HEK293 (cell line): Measurements from ENCODE around the gene TMEM236.

Experiments
- ZNF221 ChIP-seq: fragments of 450-650 bp; formaldehyde crosslinking; IDR thresholded peaks from 2 replicates; pipeline ENCODE4 v1.5.1; 2017; ENCODE audit warnings: missing biosample characterization, missing genetic modification characterization, borderline replicate concordance
- ZNF248 ChIP-seq: fragments of 450-650 bp; formaldehyde crosslinking; IDR thresholded peaks from 2 replicates; pipeline ENCODE4 v1.5.1; 2017; ENCODE audit warnings: missing biosample characterization, missing genetic modification characterization
- ZNF391 ChIP-seq: fragments of 450-650 bp; formaldehyde crosslinking; IDR thresholded peaks from 2 replicates; pipeline ENCODE4 v1.5.1; 2016; ENCODE audit warnings: low read depth, missing biosample characterization, missing genetic modification characterization, borderline replicate concordance

DNA sequence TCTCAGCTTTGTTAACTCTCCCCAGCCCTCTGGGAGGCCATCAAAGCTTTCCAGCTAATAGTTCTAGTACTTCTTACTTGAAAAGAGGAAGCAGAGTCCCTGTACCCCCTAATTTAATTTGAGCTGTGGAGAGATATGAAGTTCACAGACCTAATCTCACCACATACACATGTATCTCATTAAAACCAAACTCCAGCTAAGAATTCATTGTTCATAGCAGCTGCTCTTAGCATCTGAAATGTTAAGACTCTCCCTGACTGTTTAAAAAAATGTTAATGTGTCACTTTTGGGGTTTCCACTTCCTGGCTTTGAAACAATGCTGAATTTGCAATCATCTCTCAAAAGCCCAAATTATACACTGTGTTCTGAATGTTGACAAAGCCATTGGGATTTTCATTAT lies 41.0 kb downstream of the TMEM236 start:
- TF ChIP-seq ZNF221 (tag by site-specific recombination) (no peak), ZNF248 (no peak), ZNF391 (no peak)
